Loucy (cell line): ENCODE results near the gene PPFIA4.

Source experiments
- EZH2phosphoT487 ChIP-seq: fragments of 200-600 bp; IDR thresholded peaks from 2 replicates; pipeline ENCODE4 v1.6.1; 2018; ENCODE audit warnings: antibody characterized with exemption, mild to moderate bottlenecking, moderate library complexity, borderline replicate concordance
- TF ChIP-seq, protein P1 (sequence below): fragments of 200-600 bp; sonication (generic); conservative IDR thresholded peaks from 2 replicates; pipeline ENCODE4 v1.5.1; 2014; ENCODE audit warnings: mild to moderate bottlenecking, antibody characterized with exemption, low read length

DNA sequence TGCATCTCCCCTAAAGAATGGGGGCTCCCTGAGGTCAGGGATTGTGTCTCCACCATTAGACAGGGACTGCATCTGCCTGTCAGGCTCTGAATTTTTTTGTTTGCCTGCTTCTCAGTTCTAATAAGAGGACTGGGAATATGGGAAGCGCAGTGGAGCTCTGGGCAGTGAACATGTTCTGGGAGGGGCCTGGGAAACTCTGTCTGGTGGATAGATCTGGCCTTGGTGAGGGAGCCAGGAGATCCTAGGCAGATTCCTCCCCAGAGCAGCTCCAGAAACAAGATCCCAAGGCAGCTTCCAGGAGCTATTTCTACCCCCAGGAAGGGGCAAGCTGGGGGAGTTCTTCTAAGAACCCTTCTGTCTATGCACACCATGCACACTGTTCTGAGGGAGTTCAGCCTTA is 72.2 kb downstream of the PPFIA4 start:
- TF ChIP-seq, protein P1, sequence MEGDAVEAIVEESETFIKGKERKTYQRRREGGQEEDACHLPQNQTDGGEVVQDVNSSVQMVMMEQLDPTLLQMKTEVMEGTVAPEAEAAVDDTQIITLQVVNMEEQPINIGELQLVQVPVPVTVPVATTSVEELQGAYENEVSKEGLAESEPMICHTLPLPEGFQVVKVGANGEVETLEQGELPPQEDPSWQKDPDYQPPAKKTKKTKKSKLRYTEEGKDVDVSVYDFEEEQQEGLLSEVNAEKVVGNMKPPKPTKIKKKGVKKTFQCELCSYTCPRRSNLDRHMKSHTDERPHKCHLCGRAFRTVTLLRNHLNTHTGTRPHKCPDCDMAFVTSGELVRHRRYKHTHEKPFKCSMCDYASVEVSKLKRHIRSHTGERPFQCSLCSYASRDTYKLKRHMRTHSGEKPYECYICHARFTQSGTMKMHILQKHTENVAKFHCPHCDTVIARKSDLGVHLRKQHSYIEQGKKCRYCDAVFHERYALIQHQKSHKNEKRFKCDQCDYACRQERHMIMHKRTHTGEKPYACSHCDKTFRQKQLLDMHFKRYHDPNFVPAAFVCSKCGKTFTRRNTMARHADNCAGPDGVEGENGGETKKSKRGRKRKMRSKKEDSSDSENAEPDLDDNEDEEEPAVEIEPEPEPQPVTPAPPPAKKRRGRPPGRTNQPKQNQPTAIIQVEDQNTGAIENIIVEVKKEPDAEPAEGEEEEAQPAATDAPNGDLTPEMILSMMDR, result no peak
- TF ChIP-seq EZH2phosphoT487, result no peak
